Measurements from ENCODE around the gene FGF11.

DNA sequence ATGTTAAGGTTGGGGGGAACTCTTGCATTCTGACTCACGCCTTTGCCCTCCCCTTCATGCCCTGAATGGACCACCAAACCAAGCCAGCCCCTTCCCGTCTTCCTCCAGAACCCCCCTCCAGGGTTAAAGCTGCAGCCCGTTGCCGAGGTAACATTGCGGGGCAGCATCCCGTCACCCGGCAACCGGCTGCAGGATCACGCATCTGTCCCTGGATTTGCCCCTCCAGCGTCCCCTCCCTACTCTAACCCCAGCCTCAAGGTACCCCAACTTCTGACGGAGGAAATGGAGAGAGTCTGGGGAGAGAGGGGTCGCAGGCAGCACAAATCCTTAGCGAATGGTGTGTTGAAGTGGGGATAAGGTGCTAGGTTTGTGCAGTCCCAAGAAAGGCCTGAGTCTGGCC, 32.2 kb upstream of the FGF11 start:
- TF ChIP-seq MAZ (IDR thresholded peaks at IDR 0.05; ENCODE audit: borderline replicate concordance, low read depth, low read length), result no peak
- TF ChIP-seq, protein P1, sequence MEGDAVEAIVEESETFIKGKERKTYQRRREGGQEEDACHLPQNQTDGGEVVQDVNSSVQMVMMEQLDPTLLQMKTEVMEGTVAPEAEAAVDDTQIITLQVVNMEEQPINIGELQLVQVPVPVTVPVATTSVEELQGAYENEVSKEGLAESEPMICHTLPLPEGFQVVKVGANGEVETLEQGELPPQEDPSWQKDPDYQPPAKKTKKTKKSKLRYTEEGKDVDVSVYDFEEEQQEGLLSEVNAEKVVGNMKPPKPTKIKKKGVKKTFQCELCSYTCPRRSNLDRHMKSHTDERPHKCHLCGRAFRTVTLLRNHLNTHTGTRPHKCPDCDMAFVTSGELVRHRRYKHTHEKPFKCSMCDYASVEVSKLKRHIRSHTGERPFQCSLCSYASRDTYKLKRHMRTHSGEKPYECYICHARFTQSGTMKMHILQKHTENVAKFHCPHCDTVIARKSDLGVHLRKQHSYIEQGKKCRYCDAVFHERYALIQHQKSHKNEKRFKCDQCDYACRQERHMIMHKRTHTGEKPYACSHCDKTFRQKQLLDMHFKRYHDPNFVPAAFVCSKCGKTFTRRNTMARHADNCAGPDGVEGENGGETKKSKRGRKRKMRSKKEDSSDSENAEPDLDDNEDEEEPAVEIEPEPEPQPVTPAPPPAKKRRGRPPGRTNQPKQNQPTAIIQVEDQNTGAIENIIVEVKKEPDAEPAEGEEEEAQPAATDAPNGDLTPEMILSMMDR (conservative IDR thresholded peaks at IDR 0.05; ENCODE audit: low read depth, low read length), result no peak
- TF ChIP-seq RAD21 (IDR thresholded peaks at IDR 0.05; ENCODE audit: low read length), result no peak
- TF ChIP-seq POLR2A (IDR thresholded peaks at IDR 0.05; ENCODE audit: low read depth, low read length), result no peak
- no peak for TF ChIP-seq MXI1 (IDR thresholded peaks at IDR 0.05; ENCODE audit: borderline replicate concordance, low read depth, low read length)
- no peak for TF ChIP-seq SMC3 (IDR thresholded peaks at IDR 0.05; ENCODE audit: low read depth, low read length)
- TF ChIP-seq, protein P2, sequence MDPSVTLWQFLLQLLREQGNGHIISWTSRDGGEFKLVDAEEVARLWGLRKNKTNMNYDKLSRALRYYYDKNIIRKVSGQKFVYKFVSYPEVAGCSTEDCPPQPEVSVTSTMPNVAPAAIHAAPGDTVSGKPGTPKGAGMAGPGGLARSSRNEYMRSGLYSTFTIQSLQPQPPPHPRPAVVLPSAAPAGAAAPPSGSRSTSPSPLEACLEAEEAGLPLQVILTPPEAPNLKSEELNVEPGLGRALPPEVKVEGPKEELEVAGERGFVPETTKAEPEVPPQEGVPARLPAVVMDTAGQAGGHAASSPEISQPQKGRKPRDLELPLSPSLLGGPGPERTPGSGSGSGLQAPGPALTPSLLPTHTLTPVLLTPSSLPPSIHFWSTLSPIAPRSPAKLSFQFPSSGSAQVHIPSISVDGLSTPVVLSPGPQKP (IDR thresholded peaks at IDR 0.05; ENCODE audit: borderline replicate concordance, low read depth, low read length), result no peak
- TF ChIP-seq, protein P3, sequence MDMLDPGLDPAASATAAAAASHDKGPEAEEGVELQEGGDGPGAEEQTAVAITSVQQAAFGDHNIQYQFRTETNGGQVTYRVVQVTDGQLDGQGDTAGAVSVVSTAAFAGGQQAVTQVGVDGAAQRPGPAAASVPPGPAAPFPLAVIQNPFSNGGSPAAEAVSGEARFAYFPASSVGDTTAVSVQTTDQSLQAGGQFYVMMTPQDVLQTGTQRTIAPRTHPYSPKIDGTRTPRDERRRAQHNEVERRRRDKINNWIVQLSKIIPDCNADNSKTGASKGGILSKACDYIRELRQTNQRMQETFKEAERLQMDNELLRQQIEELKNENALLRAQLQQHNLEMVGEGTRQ (IDR thresholded peaks at IDR 0.05; ENCODE audit: low read depth, low read length), result no peak
- no peak for TF ChIP-seq CEBPB (IDR thresholded peaks at IDR 0.05; ENCODE audit: low read depth, low read length)
- no peak for TF ChIP-seq NFE2L2 (IDR thresholded peaks at IDR 0.05; ENCODE audit: low read depth, low read length)
- TF ChIP-seq RCOR1 (IDR thresholded peaks at IDR 0.05; ENCODE audit: insufficient replicate concordance, low read length), result no peak
- TF ChIP-seq BHLHE40 (IDR thresholded peaks at IDR 0.05; ENCODE audit: low read depth, low read length), result no peak
- TF ChIP-seq FOS (IDR thresholded peaks at IDR 0.05; ENCODE audit: low read depth, low read length), result no peak
- no peak for TF ChIP-seq RFX5 (IDR thresholded peaks at IDR 0.05; ENCODE audit: low read depth, low read length)
